IMR-90 (cell line): ENCODE data around the gene TMEM181. TPM values are rescaled to one million over a fixed set of nuclear protein-coding genes. Genes with fewer than 3 reads are reported as not detected.

ENCODE experiments used
- ATAC-seq: fragments of 200-7000 bp; cut with Tn5 transposase; 2 replicates; pipeline ENCODE4 v1.9.1; 2020; ENCODE audit warnings: low read depth, mild to moderate bottlenecking, moderate library complexity
- BruUV-seq: library from RNA; stranded (reverse); fragments of 400-500 nt; replicated peaks from 2 replicates; lab custom pipeline; 2021; lab: Mats Ljungman, UMichigan
- CTCF ChIA-PET: fragments of 300-600 bp; formaldehyde crosslinking; extraction: SDS; loops from one replicate; lab custom pipeline; 2021; ENCODE audit warnings: antibody characterized with exemption; lab: Yijun Ruan, JAX
- POLR2A ChIA-PET: fragments of 300-600 bp; sonication (Branson Sonifier 250); formaldehyde crosslinking; loops from one replicate; lab custom pipeline; 2022; ENCODE audit warnings: antibody characterized with exemption; ENCODE audit not compliant: unreplicated experiment; lab: Charles Lee
- DNase-seq: peaks from one replicate; pipeline ENCODE4 v3.0.0; 2013
- H2AFZ ChIP-seq: replicated peaks from 2 replicates; pipeline ENCODE3; 2013; ENCODE audit warnings: low read length, mild to moderate bottlenecking; ENCODE audit not compliant: poor library complexity
- H2AK5ac ChIP-seq: 2 replicates; pipeline ENCODE4 v1.6.1; 2013; ENCODE audit warnings: low read depth, low read length, inconsistent platforms
- H2AK9ac ChIP-seq: replicated peaks from 2 replicates; pipeline ENCODE3; 2013; ENCODE audit warnings: mild to moderate bottlenecking, low read depth, low read length, moderate library complexity; ENCODE audit not compliant: poor library complexity
- H2BK120ac ChIP-seq: 2 replicates; pipeline ENCODE4 v1.6.1; 2013; ENCODE audit warnings: low read depth, low read length, inconsistent platforms
- H2BK15ac ChIP-seq: 3 replicates; pipeline ENCODE4 v1.6.1; 2013; ENCODE audit warnings: low read depth, low read length, inconsistent platforms
- H2BK20ac ChIP-seq: 2 replicates; pipeline ENCODE4 v1.6.1; 2013; ENCODE audit warnings: low read depth, mild to moderate bottlenecking, inconsistent platforms, low read length, moderate library complexity
- H2BK5ac ChIP-seq: 2 replicates; pipeline ENCODE4 v1.6.1; 2013; ENCODE audit warnings: mild to moderate bottlenecking, low read depth, low read length, inconsistent platforms; ENCODE audit not compliant: poor library complexity, severe bottlenecking
- H3K14ac ChIP-seq: replicated peaks from 2 replicates; pipeline ENCODE4 v1.6.1; 2013; ENCODE audit warnings: low read depth, low read length, inconsistent platforms
- H3K18ac ChIP-seq: 2 replicates; pipeline ENCODE4 v1.6.1; 2013; ENCODE audit warnings: low read depth, low read length, control low read depth
- H3K23ac ChIP-seq: 2 replicates; pipeline ENCODE4 v1.6.1; 2013; ENCODE audit warnings: low read depth, low read length, inconsistent platforms
- H3K27ac ChIP-seq: 2 replicates; pipeline ENCODE4 v1.5.1; 2013; ENCODE audit warnings: mild to moderate bottlenecking, control low read depth, low read length; ENCODE audit not compliant: insufficient read depth
- H3K27me3 ChIP-seq: 2 replicates; pipeline ENCODE4 v1.6.1; 2013; ENCODE audit warnings: low read length; ENCODE audit not compliant: control insufficient read depth, insufficient read depth
- H3K36me3 ChIP-seq: 2 replicates; pipeline ENCODE4 v1.6.1; 2013; ENCODE audit warnings: low read length, mixed read lengths; ENCODE audit not compliant: control insufficient read depth, insufficient read depth
- H3K4ac ChIP-seq: 2 replicates; pipeline ENCODE4 v1.6.1; 2013; ENCODE audit warnings: low read depth, low read length, inconsistent platforms
- H3K4me1 ChIP-seq: 2 replicates; pipeline ENCODE4 v1.6.1; 2013; ENCODE audit warnings: low read length, mixed read lengths; ENCODE audit not compliant: control insufficient read depth, insufficient read depth
- H3K4me2 ChIP-seq: 2 replicates; pipeline ENCODE4 v1.6.1; 2013; ENCODE audit warnings: low read depth, mild to moderate bottlenecking, control low read depth, low read length, moderate library complexity
- H3K4me3 ChIP-seq: 2 replicates; pipeline ENCODE4 v1.5.1; 2013; ENCODE audit warnings: low read depth, mild to moderate bottlenecking, control low read depth, low read length, moderate library complexity; ENCODE audit not compliant: insufficient read depth
- H3K56ac ChIP-seq: 2 replicates; pipeline ENCODE4 v1.6.1; 2013; ENCODE audit warnings: low read length, inconsistent platforms; ENCODE audit not compliant: insufficient read depth; ENCODE audit errors: extremely low read depth
- H3K79me1 ChIP-seq, 2 experiments: 2 replicates each; pipeline ENCODE4 v1.6.1; 2013; ENCODE audit warnings: low read length in 2 of 2, inconsistent platforms in 1 of 2, low read depth in 1 of 2
- H3K9ac ChIP-seq: 2 replicates; pipeline ENCODE4 v1.6.1; 2013; ENCODE audit warnings: low read depth, low read length, control low read depth
- H3K9me1 ChIP-seq: 2 replicates; pipeline ENCODE4 v1.6.1; 2013; ENCODE audit warnings: low read length, inconsistent platforms; ENCODE audit not compliant: insufficient read depth
- H3K9me3 ChIP-seq: 2 replicates; pipeline ENCODE4 v1.6.1; 2013; ENCODE audit warnings: low read length; ENCODE audit not compliant: control insufficient read depth, insufficient read depth
- H4K20me1 ChIP-seq: 2 replicates; pipeline ENCODE4 v1.6.1; 2013; ENCODE audit warnings: low read length, inconsistent platforms; ENCODE audit not compliant: insufficient read depth
- H4K5ac ChIP-seq: 2 replicates; pipeline ENCODE4 v1.6.1; 2013; ENCODE audit warnings: mild to moderate bottlenecking, low read depth, low read length, control low read depth
- H4K8ac ChIP-seq, 2 experiments: 2 replicates each; pipeline ENCODE4 v1.6.1; 2013; ENCODE audit warnings: low read depth in 2 of 2, low read length in 2 of 2, control low read depth in 1 of 2, inconsistent platforms in 1 of 2
- H4K91ac ChIP-seq: 2 replicates; pipeline ENCODE4 v1.6.1; 2013; ENCODE audit warnings: low read depth, low read length, inconsistent platforms; ENCODE audit not compliant: insufficient read depth
- BHLHE40 ChIP-seq: fragments of 150-350 bp; IDR thresholded peaks from 2 replicates; pipeline ENCODE4 v1.6.1; 2016; ENCODE audit warnings: mild to moderate bottlenecking, low read depth, low read length
- CEBPB ChIP-seq: IDR thresholded peaks from 2 replicates; pipeline ENCODE4 v1.6.1; 2012; ENCODE audit warnings: low read depth, low read length, improper control_type of control experiment
- FOS ChIP-seq: fragments of 150-350 bp; IDR thresholded peaks from 2 replicates; pipeline ENCODE4 v1.6.1; 2016; ENCODE audit warnings: low read depth, low read length
- MAZ ChIP-seq: IDR thresholded peaks from 2 replicates; pipeline ENCODE4 v1.6.1; 2012; ENCODE audit warnings: low read depth, mild to moderate bottlenecking, low read length, improper control_type of control experiment, moderate library complexity, borderline replicate concordance
- MXI1 ChIP-seq: IDR thresholded peaks from 2 replicates; pipeline ENCODE4 v1.6.1; 2012; ENCODE audit warnings: low read depth, mild to moderate bottlenecking, low read length, moderate library complexity, borderline replicate concordance
- POLR2A ChIP-seq: IDR thresholded peaks from 2 replicates; pipeline ENCODE4 v1.6.1; 2012; ENCODE audit warnings: mild to moderate bottlenecking, low read depth, low read length
- RCOR1 ChIP-seq: IDR thresholded peaks from 2 replicates; pipeline ENCODE4 v1.6.1; 2012; ENCODE audit warnings: mild to moderate bottlenecking, low read length, improper control_type of control experiment; ENCODE audit not compliant: insufficient replicate concordance
- RFX5 ChIP-seq: IDR thresholded peaks from 2 replicates; pipeline ENCODE4 v1.8.0; 2012; ENCODE audit warnings: low read depth, mild to moderate bottlenecking, low read length, moderate library complexity
- SMC3 ChIP-seq: fragments of 150-350 bp; IDR thresholded peaks from 2 replicates; pipeline ENCODE4 v1.6.1; 2016; ENCODE audit warnings: low read depth, mild to moderate bottlenecking, antibody characterized with exemption, low read length, moderate library complexity
- WGBS, 2 experiments: methylation state at CpG; one replicate each; pipeline versions ENCODE4 v1.1.5 to v1.1.7; 2013; ENCODE audit warnings: missing lambda C conversion rate in 2 of 2; ENCODE audit not compliant: insufficient read length in 1 of 2; ENCODE audit errors: extremely low coverage in 2 of 2; 5-methylcytosine and 5-hydroxymethylcytosine counted together
- dilution Hi-C: fragments of 300-500 bp; cut with HindIII; formaldehyde crosslinking; loops from one replicate; pipeline ENCODE4 v1.14.3; 2018; ENCODE audit warnings: low sequenced_read_pairs; ENCODE audit not compliant: unreplicated experiment
- in situ Hi-C: fragments of 300-500 bp; cut with MboI; formaldehyde crosslinking; loops from 3 replicates; pipeline ENCODE4 v1.14.3; 2019; ENCODE audit warnings: low sequenced_read_pairs, inconsistent platforms, mixed read lengths
- intact Hi-C: fragments of 100-400 bp; cut with micrococcal nuclease; formaldehyde crosslinking; loops from 2 replicates; pipeline ENCODE4 v1.10.0; 2022
- polyA plus RNA-seq, 3 experiments: library from polyadenylated mRNA; depleted of rRNA; stranded (reverse); fragments of >200 nt; gene quantifications; 2 replicates each; pipeline ENCODE4 v1.2.3, GENCODE V29; 2012; ENCODE audit warnings: low replicate concordance in 1 of 3
- total RNA-seq: library from RNA; depleted of rRNA; stranded (reverse); fragments of >200 nt; gene quantifications from 2 replicates; pipeline ENCODE4 v1.2.3, GENCODE V29; 2012
- TF ChIP-seq, protein P1 (sequence below): fragments of 150-350 bp; IDR thresholded peaks from 2 replicates; pipeline ENCODE4 v1.6.1; 2017; ENCODE audit warnings: mild to moderate bottlenecking, antibody characterized with exemption, low read length, low read depth
- TF ChIP-seq, protein P2 (sequence below): fragments of 150-350 bp; IDR thresholded peaks from 2 replicates; pipeline ENCODE4 v1.6.1; 2016; ENCODE audit warnings: low read depth, mild to moderate bottlenecking, low read length, moderate library complexity, borderline replicate concordance

Gene TMEM181
- total and polyA plus RNA-seq, 2 of the 4 experiments (the other 2 are of a cell fraction) = 22.8 to 27.8 TPM

DNA sequence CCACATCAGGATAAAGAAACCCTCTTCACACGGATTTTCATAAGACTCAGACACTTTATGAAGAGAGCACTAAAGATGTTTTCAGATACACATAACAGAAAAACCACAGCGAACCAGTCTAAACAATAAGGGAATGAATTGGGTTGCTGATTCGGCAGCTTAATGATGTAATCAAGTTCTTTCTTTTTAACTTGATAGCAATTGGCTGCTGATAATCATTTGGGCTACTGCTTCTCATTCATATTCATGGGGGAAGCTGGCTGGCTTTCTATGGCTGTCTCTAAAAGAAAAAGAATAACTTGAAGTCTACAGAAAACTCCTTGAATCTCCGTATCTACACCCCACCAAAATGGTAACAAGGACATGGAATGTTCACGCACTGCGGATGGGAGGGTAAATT, 20.0 kb upstream of the TMEM181 start:
- H2BK15ac ChIP-seq = no peak overlapping the region
- H4K5ac ChIP-seq = no peak overlapping the region
- no peak overlapping the region for H3K14ac ChIP-seq
- H3K27ac ChIP-seq = no peak overlapping the region
- no peak for TF ChIP-seq MXI1
- no peak for TF ChIP-seq RCOR1
- no peak for TF ChIP-seq BHLHE40
- TF ChIP-seq, protein P1, sequence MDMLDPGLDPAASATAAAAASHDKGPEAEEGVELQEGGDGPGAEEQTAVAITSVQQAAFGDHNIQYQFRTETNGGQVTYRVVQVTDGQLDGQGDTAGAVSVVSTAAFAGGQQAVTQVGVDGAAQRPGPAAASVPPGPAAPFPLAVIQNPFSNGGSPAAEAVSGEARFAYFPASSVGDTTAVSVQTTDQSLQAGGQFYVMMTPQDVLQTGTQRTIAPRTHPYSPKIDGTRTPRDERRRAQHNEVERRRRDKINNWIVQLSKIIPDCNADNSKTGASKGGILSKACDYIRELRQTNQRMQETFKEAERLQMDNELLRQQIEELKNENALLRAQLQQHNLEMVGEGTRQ = no peak
- TF ChIP-seq POLR2A = no peak
- TF ChIP-seq, protein P2, sequence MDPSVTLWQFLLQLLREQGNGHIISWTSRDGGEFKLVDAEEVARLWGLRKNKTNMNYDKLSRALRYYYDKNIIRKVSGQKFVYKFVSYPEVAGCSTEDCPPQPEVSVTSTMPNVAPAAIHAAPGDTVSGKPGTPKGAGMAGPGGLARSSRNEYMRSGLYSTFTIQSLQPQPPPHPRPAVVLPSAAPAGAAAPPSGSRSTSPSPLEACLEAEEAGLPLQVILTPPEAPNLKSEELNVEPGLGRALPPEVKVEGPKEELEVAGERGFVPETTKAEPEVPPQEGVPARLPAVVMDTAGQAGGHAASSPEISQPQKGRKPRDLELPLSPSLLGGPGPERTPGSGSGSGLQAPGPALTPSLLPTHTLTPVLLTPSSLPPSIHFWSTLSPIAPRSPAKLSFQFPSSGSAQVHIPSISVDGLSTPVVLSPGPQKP = no peak
- no peak for TF ChIP-seq RFX5
- TF ChIP-seq MAZ = no peak
- no peak for TF ChIP-seq FOS
- no peak for TF ChIP-seq CEBPB
- no peak for TF ChIP-seq SMC3
- no peaks in the 10 kb centered on the region for H3K79me1 ChIP-seq
- H3K36me3 ChIP-seq = no peaks in the 10 kb centered on the region
- ATAC-seq (no peak), DNase-seq (no peak)
- H2AK5ac ChIP-seq = no peak overlapping the region
- no peak overlapping the region for H2BK5ac ChIP-seq
- no peak overlapping the region for H3K4me3 ChIP-seq
- H3K9me3 ChIP-seq = 0 out of 2 replicates have a peak, but pooled peaks cover 2% of the 10 kb centered on the region
- no TSS peak for BruUV-seq
- no peak overlapping the region for H3K18ac ChIP-seq
- no peak overlapping the region for H2BK120ac ChIP-seq
- no peak overlapping the region for H2BK20ac ChIP-seq
- CTCF ChIA-PET = interaction anchor here (0.8 kb wide), 1 partner anchor 319 kb away, joined by 6 read pairs; no protein-coding TSS in a partner anchor
- H2AK9ac ChIP-seq = no peak overlapping the region
- H3K27me3 ChIP-seq = peaks cover 45% of the 10 kb centered on the region
- no peak overlapping the region; the same call in 1 of the 2 replicates for H3K4me2 ChIP-seq
- H2AFZ ChIP-seq = no peak overlapping the region
- H3K56ac ChIP-seq = no peak overlapping the region
- H3K9ac ChIP-seq = no peak overlapping the region
- WGBS, 2 experiments = no CpG with 5 or more reads among the region's 6 CpGs
- H4K20me1 ChIP-seq = no peaks in the 10 kb centered on the region
- no peak overlapping the region for H3K4ac ChIP-seq
- dilution Hi-C loops = no loop called here
- no peak overlapping the region for H3K23ac ChIP-seq
- intact Hi-C loops = no loop called here
- POLR2A ChIA-PET = no interaction called here
- no peaks in the 10 kb centered on the region for H3K9me1 ChIP-seq
- H4K91ac ChIP-seq = no peak overlapping the region
- peaks cover 2% of the 10 kb centered on the region; the same call in 1 of the 2 replicates for H3K4me1 ChIP-seq
- in situ Hi-C loops = no loop called here
- no peak overlapping the region for H4K8ac ChIP-seq
